PC-3 (cell line): ENCODE data around the gene MPIG6B.

Experiments
- EZH2 ChIP-seq: fragments of 300-600 bp; sonication (generic); IDR thresholded peaks from one replicate; pipeline ENCODE4 v1.6.1; 2017; ENCODE audit warnings: antibody characterized with exemption, mild to moderate bottlenecking, low read length; ENCODE audit not compliant: unreplicated experiment
- TF ChIP-seq, protein P1 (sequence below): fragments of 300-600 bp; sonication (generic); conservative IDR thresholded peaks from 2 replicates; pipeline ENCODE4 v1.5.1; 2017; ENCODE audit warnings: antibody characterized with exemption, low read depth, mild to moderate bottlenecking, low read length

DNA sequence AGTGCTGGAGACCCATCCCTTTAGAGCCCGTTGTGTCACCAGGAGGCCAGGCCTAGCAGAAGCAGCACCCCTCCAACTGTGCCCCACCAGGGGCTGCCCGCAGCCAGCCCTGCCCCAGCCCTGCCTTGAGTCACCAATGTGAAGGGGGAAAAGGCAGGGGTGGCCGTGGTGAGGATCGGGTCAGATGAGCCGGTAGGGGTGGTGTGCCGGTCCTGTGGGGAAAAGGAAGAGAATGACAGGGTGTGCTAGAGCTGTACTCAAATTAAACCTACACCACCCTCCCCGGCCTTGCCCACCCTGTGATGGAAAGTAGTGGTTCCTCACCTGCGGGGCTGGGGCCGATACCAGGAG, 42.4 kb downstream of the MPIG6B start:
- TF ChIP-seq, protein P1, sequence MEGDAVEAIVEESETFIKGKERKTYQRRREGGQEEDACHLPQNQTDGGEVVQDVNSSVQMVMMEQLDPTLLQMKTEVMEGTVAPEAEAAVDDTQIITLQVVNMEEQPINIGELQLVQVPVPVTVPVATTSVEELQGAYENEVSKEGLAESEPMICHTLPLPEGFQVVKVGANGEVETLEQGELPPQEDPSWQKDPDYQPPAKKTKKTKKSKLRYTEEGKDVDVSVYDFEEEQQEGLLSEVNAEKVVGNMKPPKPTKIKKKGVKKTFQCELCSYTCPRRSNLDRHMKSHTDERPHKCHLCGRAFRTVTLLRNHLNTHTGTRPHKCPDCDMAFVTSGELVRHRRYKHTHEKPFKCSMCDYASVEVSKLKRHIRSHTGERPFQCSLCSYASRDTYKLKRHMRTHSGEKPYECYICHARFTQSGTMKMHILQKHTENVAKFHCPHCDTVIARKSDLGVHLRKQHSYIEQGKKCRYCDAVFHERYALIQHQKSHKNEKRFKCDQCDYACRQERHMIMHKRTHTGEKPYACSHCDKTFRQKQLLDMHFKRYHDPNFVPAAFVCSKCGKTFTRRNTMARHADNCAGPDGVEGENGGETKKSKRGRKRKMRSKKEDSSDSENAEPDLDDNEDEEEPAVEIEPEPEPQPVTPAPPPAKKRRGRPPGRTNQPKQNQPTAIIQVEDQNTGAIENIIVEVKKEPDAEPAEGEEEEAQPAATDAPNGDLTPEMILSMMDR = no peak
- TF ChIP-seq EZH2 = no peak
